NCI-H1436 treated with DMSO at 0.1 percent for 48 hours (cell line): Measurements from ENCODE around the gene RASSF5.
"Not testable (repeated sequence)": the region's sequence is repeated elsewhere in the genome, so short reads cannot be mapped to it uniquely, and the experiment has no call there.

Source experiments
- DNase-seq: peaks from one replicate; lab custom pipeline; 2025; lab: John Stamatoyannopoulos, UW

The RASSF5 gene

GRCh38 chr1:206588492-206588891 lies 81.2 kb downstream of the RASSF5 start:
- DNase-seq, result no peak

- no peak for DNase-seq
Measured at GRCh38 chr1:206589206-206589605, 81.9 kb downstream of the RASSF5 start.

GRCh38 chr1:206590025-206590758 lies 82.9 kb downstream of the RASSF5 start:
- no peak for DNase-seq

GRCh38 chr1:206591226-206591625 lies 83.9 kb downstream of the RASSF5 start:
- DNase-seq, result no peak

- no peak for DNase-seq
Measured at GRCh38 chr1:206591696-206592095, 84.4 kb downstream of the RASSF5 start.

GRCh38 chr1:206593351-206593925 lies 86.1 kb downstream of the RASSF5 start:
- DNase-seq, result no peak

GRCh38 chr1:206595581-206596318 lies 88.4 kb downstream of the RASSF5 start:
- DNase-seq, result no peak

- DNase-seq, result no peak
Measured at GRCh38 chr1:206596319-206596666, 89.0 kb downstream of the RASSF5 start.

GRCh38 chr1:206600527-206600926 lies 93.2 kb downstream of the RASSF5 start:
- DNase-seq, result no peak

GRCh38 chr1:206604861-206605260 lies 97.5 kb downstream of the RASSF5 start:
- no peak for DNase-seq

- no peak for DNase-seq
Measured at GRCh38 chr1:206606867-206607266, 99.5 kb downstream of the RASSF5 start.

GRCh38 chr1:206608108-206608698 lies 100.9 kb downstream of the RASSF5 start:
- no peak for DNase-seq

GRCh38 chr1:206609229-206609991 lies 102.1 kb downstream of the RASSF5 start:
- no peak for DNase-seq

- peak; percentile 67 for DNase-seq
Measured at GRCh38 chr1:206612129-206612876, 105.0 kb downstream of the RASSF5 start, which contains the start of gene EIF2D. TSS of gene EIF2D (minus strand) at chr1:206612465. CDS start at chr1:206612342, 123 bp downstream.

GRCh38 chr1:206626396-206626795 lies 119.1 kb downstream of the RASSF5 start:
- DNase-seq, result not testable (repeated sequence)

- DNase-seq, result no peak
Measured at GRCh38 chr1:206628916-206629315, 121.6 kb downstream of the RASSF5 start.

GRCh38 chr1:206631085-206631509 lies 123.8 kb downstream of the RASSF5 start:
- peak; percentile 98 for DNase-seq

- no peak for DNase-seq
Measured at GRCh38 chr1:206633708-206634121, 126.4 kb downstream of the RASSF5 start.

- DNase-seq, result peak; percentile 42
Measured at GRCh38 chr1:206634365-206635079, 127.2 kb downstream of the RASSF5 start.
